Spleen (tissue), 7 donors: Measurements from ENCODE around the gene RPTOR.

Source experiments
- POLR2A ChIP-seq, 3 donors: fragments of 450-650 bp; IDR thresholded peaks; one replicate each; pipeline ENCODE4 v1.5.1; 2017; ENCODE audit warnings: antibody characterized with exemption in 3 of 3, mild to moderate bottlenecking in 1 of 3
- POLR2AphosphoS5 ChIP-seq, 3 donors: sonication (generic); formaldehyde crosslinking; IDR thresholded peaks; one replicate each; pipeline ENCODE4 v1.5.1; 2017; ENCODE audit warnings: antibody characterized with exemption in 3 of 3
- TF ChIP-seq, protein P1 (sequence below), 11 experiments: fragments of 200-600 bp in 7 of 11; fragments of 450-650 bp in 4 of 11; sonication (generic) in 4 of 11; IDR thresholded peaks in 8 of 11; conservative IDR thresholded peaks in 3 of 11; 1 replicate in 7 of 11; 2 replicates in 4 of 11; pipeline versions ENCODE4 v1.4.0 to v1.8.0; 2016 to 2021; ENCODE audit warnings: antibody characterized with exemption in 11 of 11, inconsistent platforms in 4 of 11, mild to moderate bottlenecking in 1 of 11
- donor health status: DM: no; HTN: no; CAD: no; lungs with moderate emphysema.
- donor health status: DM: no; HTN: no; CAD: no.
- donor health status: DM: no; HTN: no; CAD: no.

DNA sequence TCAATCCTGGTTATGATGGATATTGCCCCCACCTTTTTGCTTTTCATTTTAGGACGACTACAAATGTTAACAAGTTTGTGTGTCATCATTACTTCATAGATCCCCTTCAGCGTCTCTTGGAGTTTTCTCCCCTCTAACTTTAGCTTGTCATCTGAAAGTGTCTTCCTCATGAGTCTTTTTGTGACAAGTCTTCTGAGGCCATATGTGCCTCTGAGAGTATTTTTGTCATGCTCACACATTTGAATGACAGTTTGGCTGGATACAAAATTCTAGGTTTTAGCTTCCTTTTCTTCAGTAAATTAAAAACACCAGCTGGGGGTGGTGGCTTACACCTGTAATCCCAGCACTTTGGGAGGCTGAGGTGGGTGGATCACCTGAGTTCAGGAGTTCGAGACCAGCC is 243.2 kb downstream of the RPTOR start:
- TF ChIP-seq POLR2AphosphoS5 (IDR thresholded peaks at IDR 0.05) (no peak), POLR2A (IDR thresholded peaks at IDR 0.05) (no peak)
- TF ChIP-seq, protein P1, sequence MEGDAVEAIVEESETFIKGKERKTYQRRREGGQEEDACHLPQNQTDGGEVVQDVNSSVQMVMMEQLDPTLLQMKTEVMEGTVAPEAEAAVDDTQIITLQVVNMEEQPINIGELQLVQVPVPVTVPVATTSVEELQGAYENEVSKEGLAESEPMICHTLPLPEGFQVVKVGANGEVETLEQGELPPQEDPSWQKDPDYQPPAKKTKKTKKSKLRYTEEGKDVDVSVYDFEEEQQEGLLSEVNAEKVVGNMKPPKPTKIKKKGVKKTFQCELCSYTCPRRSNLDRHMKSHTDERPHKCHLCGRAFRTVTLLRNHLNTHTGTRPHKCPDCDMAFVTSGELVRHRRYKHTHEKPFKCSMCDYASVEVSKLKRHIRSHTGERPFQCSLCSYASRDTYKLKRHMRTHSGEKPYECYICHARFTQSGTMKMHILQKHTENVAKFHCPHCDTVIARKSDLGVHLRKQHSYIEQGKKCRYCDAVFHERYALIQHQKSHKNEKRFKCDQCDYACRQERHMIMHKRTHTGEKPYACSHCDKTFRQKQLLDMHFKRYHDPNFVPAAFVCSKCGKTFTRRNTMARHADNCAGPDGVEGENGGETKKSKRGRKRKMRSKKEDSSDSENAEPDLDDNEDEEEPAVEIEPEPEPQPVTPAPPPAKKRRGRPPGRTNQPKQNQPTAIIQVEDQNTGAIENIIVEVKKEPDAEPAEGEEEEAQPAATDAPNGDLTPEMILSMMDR (IDR thresholded peaks at IDR 0.05 in 8 of 11, conservative IDR thresholded peaks at IDR 0.05 in 3 of 11) = no peak
